Activated naive CD8-positive, alpha-beta T cell treated with anti-CD3 and anti-CD28 coated beads, Interleukin-2, amount 10 ng/mL, durations not matched to agents 7 days and 5 days (primary cell): ENCODE data around the gene SLC66A2. TPM values are rescaled to one million over a fixed set of nuclear protein-coding genes. Genes with fewer than 3 reads are reported as not detected.

Experiments used
- ATAC-seq: fragments of 150-1000 bp; cut with Tn5 transposase; one replicate; pipeline ENCODE4 v1.10.0; 2021; ENCODE audit warnings: low read depth, moderate library complexity
- POLR2A ChIA-PET: fragments of 350-600 bp; sonication (Branson Sonifier 250); formaldehyde crosslinking; loops from one replicate; lab custom pipeline; 2021; ENCODE audit warnings: antibody characterized with exemption; lab: Charles Lee
- DNase-seq: peaks from one replicate; pipeline ENCODE4 v3.0.0; 2021
- H3K27ac Mint-ChIP-seq: one replicate; pipeline ENCODE4 v1.8.0; 2022; ENCODE audit warnings: mild to moderate bottlenecking, mixed read lengths
- H3K27me3 Mint-ChIP-seq: one replicate; pipeline ENCODE4 v1.8.0; 2022; ENCODE audit warnings: mild to moderate bottlenecking, moderate library complexity, mixed read lengths
- H3K36me3 Mint-ChIP-seq: one replicate; pipeline ENCODE4 v1.8.0; 2021; ENCODE audit warnings: mild to moderate bottlenecking, mixed read lengths
- H3K4me1 Mint-ChIP-seq: one replicate; pipeline ENCODE4 v1.8.0; 2021; ENCODE audit warnings: mixed read lengths
- H3K4me3 Mint-ChIP-seq: one replicate; pipeline ENCODE4 v1.8.0; 2022; ENCODE audit warnings: mild to moderate bottlenecking, moderate library complexity, mixed read lengths
- H3K9me3 Mint-ChIP-seq: one replicate; pipeline ENCODE4 v1.8.0; 2021; ENCODE audit warnings: mixed read lengths
- total RNA-seq, 2 experiments: library from RNA; stranded (reverse); gene quantifications; one replicate each; pipeline ENCODE4 v1.2.3, GENCODE V29; 2021

SLC66A2 gene
- total RNA-seq, 2 experiments from 2014 or later, result 29.0 to 29.2 TPM

GRCh38 chr18:79923896-79924585 lies 27.4 kb downstream of the SLC66A2 start:
- Mint-ChIP-seq H3K4me3 (no peak overlapping the region), H3K36me3 (peaks cover 22% of the 10 kb centered on the region), H3K27me3 (no peaks in the 10 kb centered on the region), H3K4me1 (no peaks in the 10 kb centered on the region), H3K27ac (no peak overlapping the region), H3K9me3 (peaks cover 5% of the 10 kb centered on the region)
- peak; percentile 2 for DNase-seq
- POLR2A ChIA-PET, result no interaction called here
- no peak for ATAC-seq

GRCh38 chr18:79922971-79923411 lies 28.5 kb downstream of the SLC66A2 start:
- H3K4me3 Mint-ChIP-seq, result no peak overlapping the region
- H3K36me3 Mint-ChIP-seq, result peaks cover 16% of the 10 kb centered on the region
- H3K9me3 Mint-ChIP-seq, result no peaks in the 10 kb centered on the region
- POLR2A ChIA-PET, result no interaction called here
- DNase-seq, result peak; percentile 13
- no peak overlapping the region for H3K27ac Mint-ChIP-seq
- no peaks in the 10 kb centered on the region for H3K4me1 Mint-ChIP-seq
- H3K27me3 Mint-ChIP-seq, result no peaks in the 10 kb centered on the region
- ATAC-seq, result no peak

GRCh38 chr18:79921984-79922965 lies 29.2 kb downstream of the SLC66A2 start:
- Mint-ChIP-seq H3K4me3 (no peak overlapping the region), H3K27ac (no peak overlapping the region), H3K4me1 (no peaks in the 10 kb centered on the region), H3K36me3 (peaks cover 20% of the 10 kb centered on the region), H3K9me3 (no peaks in the 10 kb centered on the region), H3K27me3 (no peaks in the 10 kb centered on the region)
- DNase-seq (peak; percentile 17), ATAC-seq (peak; percentile 33)
- POLR2A ChIA-PET, result no interaction called here

- ATAC-seq, result no peak
- Mint-ChIP-seq H3K4me3 (no peak overlapping the region), H3K27me3 (no peaks in the 10 kb centered on the region), H3K36me3 (peaks cover 43% of the 10 kb centered on the region), H3K4me1 (peaks cover 4% of the 10 kb centered on the region), H3K27ac (no peak overlapping the region), H3K9me3 (no peaks in the 10 kb centered on the region)
- POLR2A ChIA-PET, result no interaction called here
- peak; percentile 28 for DNase-seq
Measured at GRCh38 chr18:79919089-79919488, 32.4 kb downstream of the SLC66A2 start.

GRCh38 chr18:79918615-79919011 lies 32.8 kb downstream of the SLC66A2 start:
- POLR2A ChIA-PET, result no interaction called here
- ATAC-seq (no peak), DNase-seq (no peak)
- H3K4me1 Mint-ChIP-seq, result peaks cover 8% of the 10 kb centered on the region
- no peak overlapping the region for H3K27ac Mint-ChIP-seq
- no peak overlapping the region for H3K4me3 Mint-ChIP-seq
- peaks cover 42% of the 10 kb centered on the region for H3K36me3 Mint-ChIP-seq
- H3K9me3 Mint-ChIP-seq, result no peaks in the 10 kb centered on the region
- no peaks in the 10 kb centered on the region for H3K27me3 Mint-ChIP-seq

GRCh38 chr18:79917853-79918614 lies 33.4 kb downstream of the SLC66A2 start:
- H3K27ac Mint-ChIP-seq, result no peak overlapping the region
- H3K36me3 Mint-ChIP-seq, result peaks cover 42% of the 10 kb centered on the region
- POLR2A ChIA-PET, result no interaction called here
- no peak for ATAC-seq
- H3K9me3 Mint-ChIP-seq, result no peaks in the 10 kb centered on the region
- peaks cover 14% of the 10 kb centered on the region for H3K4me1 Mint-ChIP-seq
- H3K4me3 Mint-ChIP-seq, result no peak overlapping the region
- no peaks in the 10 kb centered on the region for H3K27me3 Mint-ChIP-seq
- no peak for DNase-seq

- no peak overlapping the region for H3K27ac Mint-ChIP-seq
- no peak overlapping the region for H3K4me3 Mint-ChIP-seq
- DNase-seq (peak; percentile 29), ATAC-seq (no peak)
- POLR2A ChIA-PET, result no interaction called here
- no peaks in the 10 kb centered on the region for H3K27me3 Mint-ChIP-seq
- H3K9me3 Mint-ChIP-seq, result no peaks in the 10 kb centered on the region
- H3K36me3 Mint-ChIP-seq, result peaks cover 45% of the 10 kb centered on the region
- peaks cover 21% of the 10 kb centered on the region for H3K4me1 Mint-ChIP-seq
Measured at GRCh38 chr18:79917169-79917852, 34.1 kb downstream of the SLC66A2 start.

GRCh38 chr18:79916546-79917168 lies 34.8 kb downstream of the SLC66A2 start:
- Mint-ChIP-seq H3K4me1 (peaks cover 24% of the 10 kb centered on the region), H3K9me3 (no peaks in the 10 kb centered on the region), H3K27me3 (no peaks in the 10 kb centered on the region), H3K4me3 (no peak overlapping the region), H3K27ac (peak overlapping the region; percentile 42), H3K36me3 (peaks cover 43% of the 10 kb centered on the region)
- POLR2A ChIA-PET, result no interaction called here
- ATAC-seq, result no peak
- peak; percentile 27 for DNase-seq

- H3K4me3 Mint-ChIP-seq, result no peak overlapping the region
- peaks cover 24% of the 10 kb centered on the region for H3K4me1 Mint-ChIP-seq
- POLR2A ChIA-PET, result no interaction called here
- H3K9me3 Mint-ChIP-seq, result no peaks in the 10 kb centered on the region
- ATAC-seq (no peak), DNase-seq (no peak)
- H3K27ac Mint-ChIP-seq, result no peak overlapping the region
- H3K36me3 Mint-ChIP-seq, result peaks cover 43% of the 10 kb centered on the region
- H3K27me3 Mint-ChIP-seq, result no peaks in the 10 kb centered on the region
Measured at GRCh38 chr18:79916128-79916494, 35.3 kb downstream of the SLC66A2 start.

GRCh38 chr18:79915161-79916127 lies 36.0 kb downstream of the SLC66A2 start:
- peaks cover under 1% of the 10 kb centered on the region for H3K9me3 Mint-ChIP-seq
- ATAC-seq, result no peak
- H3K4me1 Mint-ChIP-seq, result peaks cover 27% of the 10 kb centered on the region
- H3K36me3 Mint-ChIP-seq, result peaks cover 45% of the 10 kb centered on the region
- peak; percentile 28 for DNase-seq
- POLR2A ChIA-PET, result no interaction called here
- H3K27me3 Mint-ChIP-seq, result no peaks in the 10 kb centered on the region
- no peak overlapping the region for H3K4me3 Mint-ChIP-seq
- H3K27ac Mint-ChIP-seq, result no peak overlapping the region

GRCh38 chr18:79914614-79915160 lies 36.8 kb downstream of the SLC66A2 start:
- POLR2A ChIA-PET, result no interaction called here
- H3K9me3 Mint-ChIP-seq, result peaks cover 2% of the 10 kb centered on the region
- no peaks in the 10 kb centered on the region for H3K27me3 Mint-ChIP-seq
- no peak for DNase-seq
- H3K4me1 Mint-ChIP-seq, result peaks cover 29% of the 10 kb centered on the region
- no peak for ATAC-seq
- no peak overlapping the region for H3K4me3 Mint-ChIP-seq
- H3K36me3 Mint-ChIP-seq, result peaks cover 48% of the 10 kb centered on the region
- peak overlapping the region; percentile 90 for H3K27ac Mint-ChIP-seq
